ENCODE measurements around the gene SCN11A. TPM values are rescaled to one million over a fixed set of nuclear protein-coding genes. Genes with fewer than 3 reads are reported as not detected.
A peak's percentile ranks its signal among the peaks of the same experiment; 100 is the strongest.

The SCN11A gene
- total and polyA plus RNA-seq, 9 of the 15 experiments (the other 6 are each of a cell fraction or from before 2014, with no cell fraction given) = 0.01 to 0.05 (median 0.04) TPM; not detected in 6

- TF ChIP-seq ZNF444 (CRISPR knock-in tag; IDR thresholded peaks at IDR 0.05) (no peak), PML (IDR thresholded peaks at IDR 0.05; ENCODE audit: low read length) (peak; percentile 78), NBN (IDR thresholded peaks at IDR 0.05; ENCODE audit: low read depth) (peak; percentile 70), KDM4B (IDR thresholded peaks at IDR 0.05; ENCODE audit: borderline replicate concordance in 2 of 2, low read depth in 1 of 2) (peak in 1 of 2 experiments; percentile 83; a peak in 2 of 4 replicates), XRCC4 (IDR thresholded peaks at IDR 0.05; ENCODE audit: extremely low read depth, insufficient read depth, insufficient read length) (no peak), POLR3G (IDR thresholded peaks at IDR 0.05; ENCODE audit: extremely low read depth, insufficient read length, insufficient replicate concordance) (no peak), RBM25 (IDR thresholded peaks at IDR 0.05; ENCODE audit: low read depth, low read length, severe bottlenecking) (no peak), PHF8 (IDR thresholded peaks at IDR 0.05; ENCODE audit: borderline replicate concordance, low read length) (peak; percentile 91), EP300 (IDR thresholded peaks at IDR 0.05; ENCODE audit: low read length) (peak; percentile 34; the same call in 1 of the 2 replicates), E2F6 (IDR thresholded peaks at IDR 0.05; ENCODE audit: borderline replicate concordance in 1 of 2, extremely low read depth in 1 of 2, insufficient read depth in 1 of 2, insufficient read length in 1 of 2, low read depth in 1 of 2, low read length in 1 of 2, poor library complexity in 1 of 2, severe bottlenecking in 1 of 2) (peak; percentile 56 to 66), ZC3H8 (IDR thresholded peaks at IDR 0.05) (no peak), ZNF639 (CRISPR knock-in tag; conservative IDR thresholded peaks at IDR 0.05 in 1 of 2, IDR thresholded peaks at IDR 0.05 in 1 of 2) (peak in 1 of 2 experiments; percentile 70; a peak in 2 of 4 replicates), MAZ (CRISPR knock-in tag; conservative IDR thresholded peaks at IDR 0.05 in 1 of 2, IDR thresholded peaks at IDR 0.05 in 1 of 2) (peak; percentile 77 to 80), NCOR1 (IDR thresholded peaks at IDR 0.05) (peak; percentile 26), XRCC5 (IDR thresholded peaks at IDR 0.05; ENCODE audit: low read depth, low read length) (no peak; the same call in 1 of the 2 replicates), ADNP (tag; IDR thresholded peaks at IDR 0.05) (no peak), TCFL5 (CRISPR knock-in tag; conservative IDR thresholded peaks at IDR 0.05) (no peak), MAX (CRISPR knock-in tag; IDR thresholded peaks at IDR 0.05) (peak; percentile 88), SIX5 (IDR thresholded peaks at IDR 0.05; ENCODE audit: borderline replicate concordance in 1 of 2, insufficient read depth in 1 of 2, low read depth in 1 of 2, low read length in 2 of 2) (no peak), RBBP5 (IDR thresholded peaks at IDR 0.05; ENCODE audit: borderline replicate concordance, insufficient read depth, low read length, poor library complexity, severe bottlenecking) (peak; percentile 100), RAD21 (CRISPR knock-in tag; conservative IDR thresholded peaks at IDR 0.05 in 1 of 2, IDR thresholded peaks at IDR 0.05 in 1 of 2) (no peak)
These were observed at the start of gene SCN11A, which contains the start of gene WDR48 (continued) for GRCh38 chr3:39051649-39052561.
